ENCODE results near the gene SMAD9. TPM values are rescaled to one million over a fixed set of nuclear protein-coding genes. Genes with fewer than 3 reads are reported as not detected.

SMAD9 gene
- total and polyA plus RNA-seq, 2 of the 8 experiments (the other 6 are each of a cell fraction or from before 2014, with no cell fraction given), result 0.45 to 1.0 TPM

DNA sequence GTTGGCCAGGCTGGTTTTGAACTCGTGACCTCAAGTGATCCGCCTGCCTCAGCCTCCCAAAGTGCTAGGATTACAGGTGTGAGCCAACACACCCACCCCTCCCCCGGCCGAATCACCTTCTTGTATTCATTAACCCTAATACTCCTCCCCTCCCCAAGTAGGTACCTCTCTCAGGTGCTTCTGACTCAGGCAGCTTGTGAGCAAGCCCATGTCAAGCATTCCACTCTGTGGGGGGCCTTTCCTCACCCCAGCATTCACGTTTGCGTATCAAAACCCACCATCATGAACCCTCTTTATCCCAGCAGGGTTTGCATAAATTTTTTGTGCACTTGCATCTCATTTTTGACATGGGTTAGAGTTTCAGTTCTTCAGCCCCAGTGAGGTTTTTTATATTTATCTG, 124.6 kb downstream of the SMAD9 start (continued):
- TF ChIP-seq TCF12 (IDR thresholded peaks at IDR 0.05; ENCODE audit: low read depth, low read length) (peak; percentile 62; the same call in 1 of the 2 replicates), NANOG (IDR thresholded peaks at IDR 0.05; ENCODE audit: insufficient read depth, low read depth, low read length, poor library complexity, severe bottlenecking) (peak; percentile 95), JUND (IDR thresholded peaks at IDR 0.05; ENCODE audit: low read length) (no peak; the same call in 1 of the 2 replicates), ZNF274 (IDR thresholded peaks at IDR 0.05; ENCODE audit: borderline replicate concordance, extremely low read depth, low read length) (no peak), SUZ12 (IDR thresholded peaks at IDR 0.05; ENCODE audit: low read length) (no peak), GABPA (IDR thresholded peaks at IDR 0.05; ENCODE audit: borderline replicate concordance, insufficient read depth, low read length) (no peak), RFX5 (IDR thresholded peaks at IDR 0.05; ENCODE audit: borderline replicate concordance, low read depth, low read length) (no peak), CBX5 (IDR thresholded peaks at IDR 0.05; ENCODE audit: low read depth, low read length) (no peak), SP2 (IDR thresholded peaks at IDR 0.05; ENCODE audit: low read length) (no peak)
- TF ChIP-seq, protein P1, sequence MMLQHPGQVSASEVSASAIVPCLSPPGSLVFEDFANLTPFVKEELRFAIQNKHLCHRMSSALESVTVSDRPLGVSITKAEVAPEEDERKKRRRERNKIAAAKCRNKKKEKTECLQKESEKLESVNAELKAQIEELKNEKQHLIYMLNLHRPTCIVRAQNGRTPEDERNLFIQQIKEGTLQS (IDR thresholded peaks at IDR 0.05; ENCODE audit: insufficient read depth, low read depth, low read length), result no peak

Other genes starting within 250 kb of the SMAD9 start
- 1.4 and 1.6 TPM in 2 replicates for gene SERTM1, start 246.2 kb downstream of the SMAD9 start, total RNA-seq (2021; fragmentation: NEBNext Ultra II Directional; extraction: Animal tissue kit (Norgen Biotek cat#: 25700))
- gene SERTM1, start 246.2 kb downstream of the SMAD9 start, polyA plus RNA-seq (2011; rRNA removed), result 0.48 and 0.49 TPM in 2 replicates
- 11.5 and 13.5 TPM in 2 replicates for gene RFXAP, start 101.0 kb downstream of the SMAD9 start, total RNA-seq (2021; fragmentation: NEBNext Ultra II Directional; extraction: Animal tissue kit (Norgen Biotek cat#: 25700))
- gene RFXAP, start 101.0 kb downstream of the SMAD9 start, polyA plus RNA-seq (2011; rRNA removed), result 3.6 and 5.2 TPM in 2 replicates
- gene ALG5, start 79.1 kb upstream of the SMAD9 start, total RNA-seq (2021; fragmentation: NEBNext Ultra II Directional; extraction: Animal tissue kit (Norgen Biotek cat#: 25700)), result 24.3 and 24.6 TPM in 2 replicates
- gene ALG5, start 79.1 kb upstream of the SMAD9 start, polyA plus RNA-seq (2011; rRNA removed), result 7.3 and 15.0 TPM in 2 replicates
- gene EXOSC8, start 80.5 kb upstream of the SMAD9 start, total RNA-seq (2021; fragmentation: NEBNext Ultra II Directional; extraction: Animal tissue kit (Norgen Biotek cat#: 25700)), result 86.1 and 87.6 TPM in 2 replicates
- 35.5 and 54.3 TPM in 2 replicates for gene EXOSC8, start 80.5 kb upstream of the SMAD9 start, polyA plus RNA-seq (2011; rRNA removed)
- gene SUPT20H, start 139.4 kb upstream of the SMAD9 start, total RNA-seq (2021; fragmentation: NEBNext Ultra II Directional; extraction: Animal tissue kit (Norgen Biotek cat#: 25700)), result 64.5 and 75.1 TPM in 2 replicates
- 36.0 and 69.2 TPM in 2 replicates for gene SUPT20H, start 139.4 kb upstream of the SMAD9 start, polyA plus RNA-seq (2011; rRNA removed)
- gene CSNK1A1L, start 185.4 kb upstream of the SMAD9 start, total RNA-seq (2021; fragmentation: NEBNext Ultra II Directional; extraction: Animal tissue kit (Norgen Biotek cat#: 25700)), result not detected in 2 replicates
- not detected in 2 replicates for gene CSNK1A1L, start 185.4 kb upstream of the SMAD9 start, polyA plus RNA-seq (2011; rRNA removed)